GM12878 (cell line): Measurements from ENCODE around the gene MT1E. TPM values are rescaled to one million over a fixed set of nuclear protein-coding genes. Genes with fewer than 3 reads are reported as not detected.

Experiments
- ATAC-seq: fragments of 200-7000 bp; cut with Tn5 transposase; 3 replicates; pipeline ENCODE4 v1.9.1; 2020; ENCODE audit warnings: mild to moderate bottlenecking, moderate library complexity
- BruUV-seq: library from RNA; stranded (reverse); fragments of 400-500 nt; replicated peaks from 2 replicates; lab custom pipeline; 2021; lab: Mats Ljungman, UMichigan
- CTCF ChIA-PET: fragments of 300-600 bp; sonication (Branson Sonifier 250); formaldehyde crosslinking; extraction: SDS; loops from one replicate; lab custom pipeline; 2021; ENCODE audit warnings: inconsistent platforms; lab: Yijun Ruan, JAX
- POLR2A ChIA-PET: fragments of 350-600 bp; formaldehyde crosslinking; extraction: SDS; loops from one replicate; lab custom pipeline; 2021; ENCODE audit warnings: inconsistent platforms; lab: Charles Lee
- RAD21 ChIA-PET: fragments of 300-600 bp; sonication (Branson Sonifier 250); formaldehyde crosslinking; loops from one replicate; lab custom pipeline; 2023; ENCODE audit warnings: antibody characterized with exemption; ENCODE audit not compliant: unreplicated experiment; lab: Charles Lee
- SMC1A ChIA-PET: fragments of 300-600 bp; sonication (Branson Sonifier 250); formaldehyde crosslinking; loops from one replicate; lab custom pipeline; 2023; ENCODE audit not compliant: unreplicated experiment, uncharacterized antibody; lab: Charles Lee
- DNase-seq: peaks from one replicate; pipeline ENCODE4 v3.0.0-alpha.2; 2011; ENCODE audit warnings: low read depth, low spot score
- FAIRE-seq: peaks from 3 replicates; lab custom pipeline; 2011; peaks lifted over from hg19 to GRCh38; lab: Jason Lieb, UNC
- H2AFZ ChIP-seq: 2 replicates; pipeline ENCODE4 v1.6.0; 2011; ENCODE audit warnings: low read depth, low read length, control low read depth; ENCODE audit not compliant: control insufficient read depth
- H3K27ac ChIP-seq: 2 replicates; pipeline ENCODE4 v1.5.1; 2011; ENCODE audit warnings: control low read depth; ENCODE audit not compliant: control insufficient read depth, insufficient read depth
- H3K27me3 ChIP-seq, 2 experiments: replicated peaks in 1 of 2; 2 replicates each; pipeline versions ENCODE4 v1.6.0 to v1.6.1; 2011; ENCODE audit warnings: low read length in 1 of 2; ENCODE audit not compliant: control insufficient read depth in 2 of 2, insufficient read depth in 2 of 2
- H3K36me3 ChIP-seq, 2 experiments: 2 replicates each; pipeline ENCODE4 v1.5.1; 2011; ENCODE audit warnings: low read length in 1 of 2; ENCODE audit not compliant: control insufficient read depth in 2 of 2, insufficient read depth in 2 of 2
- H3K4me1 ChIP-seq: 2 replicates; pipeline ENCODE4 v1.6.1; 2011; ENCODE audit warnings: mild to moderate bottlenecking, low read length, moderate library complexity, mixed read lengths; ENCODE audit not compliant: control insufficient read depth, insufficient read depth
- H3K4me2 ChIP-seq: 2 replicates; pipeline ENCODE4 v1.6.0; 2011; ENCODE audit warnings: control low read depth; ENCODE audit not compliant: control insufficient read depth, insufficient read depth
- H3K4me3 ChIP-seq: fragments of 200-600 bp; sonication (generic); 2 replicates; pipeline ENCODE4 v1.5.1; 2016
- H3K79me2 ChIP-seq: 2 replicates; pipeline ENCODE4 v1.6.0; 2011; ENCODE audit warnings: low read length; ENCODE audit not compliant: control insufficient read depth, insufficient read depth
- H3K9ac ChIP-seq: 2 replicates; pipeline ENCODE4 v1.8.0; 2011; ENCODE audit warnings: low read length, control low read depth, mixed read lengths; ENCODE audit not compliant: control insufficient read depth, insufficient read depth
- H3K9me3 ChIP-seq: replicated peaks from 3 replicates; pipeline ENCODE4 v1.5.1; 2011; ENCODE audit warnings: mild to moderate bottlenecking, low read length; ENCODE audit not compliant: control insufficient read depth, insufficient read depth
- H4K20me1 ChIP-seq: 2 replicates; pipeline ENCODE4 v1.6.0; 2011; ENCODE audit not compliant: control insufficient read depth, insufficient read depth
- ASH2L ChIP-seq: fragments of 300-600, 200-600 bp; sonication (generic); IDR thresholded peaks from 2 replicates; pipeline ENCODE4 v1.6.1; 2017; ENCODE audit warnings: low read depth, mild to moderate bottlenecking, borderline replicate concordance
- ATF2 ChIP-seq: IDR thresholded peaks from 2 replicates; pipeline ENCODE4 v1.6.1; 2012; ENCODE audit warnings: low read length, inconsistent platforms
- BRCA1 ChIP-seq: IDR thresholded peaks from 2 replicates; pipeline ENCODE4 v1.6.1; 2011; ENCODE audit warnings: low read depth, low read length, improper control_type of control experiment
- E4F1 ChIP-seq: fragments of 450-650 bp; IDR thresholded peaks from 2 replicates; pipeline ENCODE4 v1.6.1; 2018; ENCODE audit warnings: borderline replicate concordance, mild to moderate bottlenecking; ENCODE audit not compliant: partially characterized antibody
- EP300 ChIP-seq, 2 experiments: fragments of 150-350 bp in 1 of 2; IDR thresholded peaks; 2 replicates each; pipeline ENCODE4 v1.6.1; 2011 to 2012; ENCODE audit warnings: low read depth in 2 of 2, low read length in 2 of 2, borderline replicate concordance in 1 of 2, improper control_type of control experiment in 1 of 2, inconsistent platforms in 1 of 2; ENCODE audit not compliant: control insufficient read depth in 1 of 2
- ETV6 ChIP-seq, 2 experiments: fragments of 450-650 bp in 1 of 2; IDR thresholded peaks in 1 of 2; conservative IDR thresholded peaks in 1 of 2; 2 replicates each; pipeline ENCODE4 v1.6.1; 2014; ENCODE audit warnings: antibody characterized with exemption in 1 of 2, borderline replicate concordance in 1 of 2, low read depth in 1 of 2, mild to moderate bottlenecking in 1 of 2, moderate library complexity in 1 of 2
- FOXK2 ChIP-seq: fragments of 450-650 bp; IDR thresholded peaks from 2 replicates; pipeline ENCODE4 v1.6.1; 2017; ENCODE audit warnings: mild to moderate bottlenecking, moderate library complexity
- NFYA ChIP-seq: IDR thresholded peaks from 2 replicates; pipeline ENCODE4 v1.6.1; 2011; ENCODE audit warnings: low read depth, mild to moderate bottlenecking, low read length, improper control_type of control experiment, borderline replicate concordance
- NR2C2 ChIP-seq: IDR thresholded peaks from 2 replicates; pipeline ENCODE4 v1.6.1; 2011; ENCODE audit warnings: borderline replicate concordance, low read depth; ENCODE audit not compliant: control insufficient read depth, insufficient read length
- PAX8 ChIP-seq: fragments of 450-650 bp; IDR thresholded peaks from 2 replicates; pipeline ENCODE4 v1.6.1; 2017; ENCODE audit warnings: mild to moderate bottlenecking, moderate library complexity
- POLR2AphosphoS2 ChIP-seq: IDR thresholded peaks from 2 replicates; pipeline ENCODE4 v1.6.1; 2011; ENCODE audit warnings: low read depth, mild to moderate bottlenecking, low read length, improper control_type of control experiment, moderate library complexity
- SREBF2 ChIP-seq: IDR thresholded peaks from 2 replicates; pipeline ENCODE4 v1.6.1; 2012; ENCODE audit warnings: mild to moderate bottlenecking, low read length
- TCF3 ChIP-seq: IDR thresholded peaks from 2 replicates; pipeline ENCODE4 v1.6.1; 2012; ENCODE audit warnings: low read depth, mild to moderate bottlenecking, low read length, borderline replicate concordance; ENCODE audit not compliant: insufficient read depth
- USF1 ChIP-seq: IDR thresholded peaks from 2 replicates; pipeline ENCODE4 v1.6.1; 2011; ENCODE audit warnings: borderline replicate concordance, low read depth, mild to moderate bottlenecking, moderate library complexity, mixed read lengths, low read length; ENCODE audit not compliant: insufficient read depth; ENCODE audit errors: extremely low read length
- ZNF217 ChIP-seq: fragments of 450-650 bp; IDR thresholded peaks from 2 replicates; pipeline ENCODE4 v1.6.1; 2017; ENCODE audit warnings: antibody characterized with exemption, mild to moderate bottlenecking
- ZNF384 ChIP-seq: IDR thresholded peaks from 2 replicates; pipeline ENCODE4 v1.6.1; 2012; ENCODE audit warnings: low read depth, mild to moderate bottlenecking, low read length, improper control_type of control experiment, borderline replicate concordance
- ZZZ3 ChIP-seq: IDR thresholded peaks from 2 replicates; pipeline ENCODE4 v1.6.1; 2011; ENCODE audit warnings: low read depth; ENCODE audit not compliant: control insufficient read depth, insufficient read length
- WGBS: methylation state at CpG from one replicate; pipeline ENCODE4 v1.1.6; 2016; ENCODE audit warnings: low lambda C conversion rate; ENCODE audit not compliant: insufficient replicate concordance, insufficient coverage; ENCODE audit errors: missing lambda C conversion rate; 5-methylcytosine and 5-hydroxymethylcytosine counted together
- in situ Hi-C: fragments of 300-500 bp; cut with MboI; formaldehyde crosslinking; loops from 9 replicates; pipeline ENCODE4 v1.14.3; 2018; ENCODE audit warnings: mixed read lengths
- intact Hi-C: fragments of 100-400 bp; cut with micrococcal nuclease; formaldehyde crosslinking; loops from one replicate; pipeline ENCODE4 v1.14.2; 2022; ENCODE audit not compliant: unreplicated experiment
- polyA plus RNA-seq, 11 experiments: library from polyadenylated mRNA; depleted of rRNA in 4 of 11; unstranded in 6 of 11; stranded (reverse) in 5 of 11; fragments of >200 nt; fragmentation: Nextera tagmentation in 4 of 11; fragmentation: Illumina TruSeq in 1 of 11; extraction: Ambion mirVana in 4 of 11; extraction: Trizol in 1 of 11; gene quantifications; 1 replicate in 1 of 11; 2 replicates in 10 of 11; pipeline versions ENCODE4 v1.2.1 to v1.2.3, GENCODE V29; 2011 to 2016; ENCODE audit warnings: inconsistent platforms in 2 of 11, missing spikeins in 2 of 11, low read depth in 1 of 11
- total RNA-seq, 4 experiments: library from RNA; depleted of rRNA in 3 of 4; stranded (reverse); fragments of >200 nt in 3 of 4; fragmentation: Illumina TruSeq in 1 of 4; extraction: Trizol in 1 of 4; gene quantifications; 2 replicates each; pipeline versions ENCODE4 v1.2.1 to v1.2.3, GENCODE V29; 2013 to 2021

The MT1E gene
- total and polyA plus RNA-seq, 10 of the 15 experiments (the other 5 are each of a cell fraction or from before 2014, with no cell fraction given) = 5.8 to 22.3 (median 16.5) TPM

- FAIRE-seq (no peak), DNase-seq (no peak), ATAC-seq (no peak; the same call in 2 of the 3 replicates)
- H3K9ac ChIP-seq = no peak within 1 kb of the TSS
- H2AFZ ChIP-seq = no peak within 1 kb of the TSS
- H3K27me3 ChIP-seq = peaks cover 6 to 23% of the 10 kb centered on the region in 2 experiments
- RAD21 ChIA-PET = no interaction called here
- CTCF ChIA-PET = interaction anchor here (0.9 kb wide), 1 partner anchor 37 kb away, joined by 4 read pairs; no protein-coding TSS in a partner anchor
- H3K4me1 ChIP-seq = no peaks in the 10 kb centered on the region
- SMC1A ChIA-PET = no interaction called here
- no peak within 1 kb of the TSS for H3K4me3 ChIP-seq
- no TSS peak for BruUV-seq
- no peaks in the 10 kb centered on the region for H3K36me3 ChIP-seq
- H3K4me2 ChIP-seq = no peak within 1 kb of the TSS
- no peaks in the 10 kb centered on the region for H4K20me1 ChIP-seq
- in situ Hi-C loops = no loop called here
- intact Hi-C loops = no loop called here
- no peak within 1 kb of the TSS for H3K27ac ChIP-seq
- H3K9me3 ChIP-seq = no peaks in the 10 kb centered on the region
- POLR2A ChIA-PET = no interaction called here
- no peaks in the 10 kb centered on the region for H3K79me2 ChIP-seq
- WGBS = 29% methylated on average over 64 of the region's 68 CpGs
- no peak for TF ChIP-seq ETV6 (conservative IDR thresholded peaks at IDR 0.05 in 1 of 2, IDR thresholded peaks at IDR 0.05 in 1 of 2; ENCODE audit: borderline replicate concordance in 1 of 2, low read depth in 1 of 2)
- TF ChIP-seq FOXK2 = no peak
- TF ChIP-seq ZZZ3 = no peak
- TF ChIP-seq NR2C2 = no peak
- TF ChIP-seq TCF3 = no peak
- no peak for TF ChIP-seq PAX8
- no peak for TF ChIP-seq EP300 (IDR thresholded peaks at IDR 0.05; ENCODE audit: borderline replicate concordance in 1 of 2, control insufficient read depth in 1 of 2, low read depth in 2 of 2, low read length in 2 of 2)
- TF ChIP-seq USF1 = no peak
- TF ChIP-seq POLR2AphosphoS2 = no peak
- no peak for TF ChIP-seq BRCA1
- TF ChIP-seq ASH2L = no peak
- no peak for TF ChIP-seq ATF2
- no peak for TF ChIP-seq E4F1
- TF ChIP-seq SREBF2 = no peak
- no peak for TF ChIP-seq ZNF384
- TF ChIP-seq ZNF217 = no peak
- TF ChIP-seq NFYA = no peak
Observed at GRCh38 chr16:56637814-56638750, 12.5 kb downstream of the MT1E start, which contains the start of gene MT1A. Gene MT1A, plus strand, starts transcription at chr16:56638666. Its CDS starts 73 bp downstream, at chr16:56638739.
